Mesendoderm (in vitro differentiated cells): ENCODE data around the gene CDCP2.

Experiments used
- DNase-seq: peaks from one replicate; pipeline ENCODE4 v3.0.0; 2013
- H2AK5ac ChIP-seq: 2 replicates; pipeline ENCODE4 v1.6.1; 2013; ENCODE audit warnings: low read length, inconsistent platforms
- H2BK120ac ChIP-seq: 2 replicates; pipeline ENCODE4 v1.6.1; 2013; ENCODE audit warnings: low read depth, mild to moderate bottlenecking, low read length, moderate library complexity, mixed read lengths
- H2BK15ac ChIP-seq: replicated peaks from 2 replicates; pipeline ENCODE4 v1.6.1; 2013; ENCODE audit warnings: low read depth, mild to moderate bottlenecking, moderate library complexity
- H2BK5ac ChIP-seq: 2 replicates; pipeline ENCODE4 v1.6.1; 2013; ENCODE audit warnings: low read length, inconsistent platforms
- H3K18ac ChIP-seq: 2 replicates; pipeline ENCODE4 v1.6.1; 2013; ENCODE audit warnings: mild to moderate bottlenecking, low read length, mixed read lengths
- H3K23ac ChIP-seq: one replicate; pipeline ENCODE4 v1.6.1; 2013; ENCODE audit warnings: low read length
- H3K27ac ChIP-seq: 2 replicates; pipeline ENCODE4 v1.5.1; 2013; ENCODE audit warnings: low read depth, mild to moderate bottlenecking, inconsistent platforms, low read length, moderate library complexity
- H3K27me3 ChIP-seq: 2 replicates; pipeline ENCODE4 v1.6.1; 2013; ENCODE audit warnings: low read length, control low read depth, mild to moderate bottlenecking, inconsistent platforms; ENCODE audit not compliant: insufficient read depth, poor library complexity
- H3K36me3 ChIP-seq: 2 replicates; pipeline ENCODE4 v1.6.1; 2013; ENCODE audit warnings: low read length, inconsistent platforms; ENCODE audit not compliant: control insufficient read depth, insufficient read depth
- H3K4ac ChIP-seq: one replicate; pipeline ENCODE4 v1.6.1; 2013; ENCODE audit warnings: low read depth, mild to moderate bottlenecking, low read length, moderate library complexity
- H3K4me1 ChIP-seq: 2 replicates; pipeline ENCODE4 v1.6.1; 2013; ENCODE audit warnings: low read depth, low read length, inconsistent platforms; ENCODE audit not compliant: control insufficient read depth
- H3K4me2 ChIP-seq: 2 replicates; pipeline ENCODE4 v1.6.1; 2013; ENCODE audit warnings: low read length
- H3K4me3 ChIP-seq: 2 replicates; pipeline ENCODE4 v1.5.1; 2013; ENCODE audit warnings: mild to moderate bottlenecking, low read length
- H3K56ac ChIP-seq: one replicate; pipeline ENCODE4 v1.6.1; 2013; ENCODE audit warnings: low read length
- H3K79me1 ChIP-seq: 2 replicates; pipeline ENCODE4 v1.6.1; 2013; ENCODE audit warnings: low read length, inconsistent platforms
- H3K79me2 ChIP-seq: 2 replicates; pipeline ENCODE4 v1.6.1; 2013; ENCODE audit warnings: mild to moderate bottlenecking, low read length; ENCODE audit not compliant: control insufficient read depth, insufficient read depth
- H3K9ac ChIP-seq: 2 replicates; pipeline ENCODE4 v1.6.1; 2013; ENCODE audit warnings: low read length, inconsistent platforms
- H4K5ac ChIP-seq: one replicate; pipeline ENCODE4 v1.6.1; 2013; ENCODE audit warnings: low read length
- H4K8ac ChIP-seq: one replicate; pipeline ENCODE4 v1.6.1; 2013; ENCODE audit warnings: low read depth, mild to moderate bottlenecking, control low read depth, low read length, moderate library complexity
- WGBS: extraction: QIAGEN DNeasy Blood & Tissue Kit; methylation state at CpG from one replicate; pipeline ENCODE4 v1.1.7; 2013; ENCODE audit warnings: low lambda C conversion rate, missing lambda C conversion rate; ENCODE audit not compliant: insufficient coverage; ENCODE audit errors: extremely low coverage; 5-methylcytosine and 5-hydroxymethylcytosine counted together

CDCP2 gene

GRCh38 chr1:54172614-54173599 is 20.1 kb upstream of the CDCP2 start:
- no peak overlapping the region for H3K56ac ChIP-seq
- no peaks in the 10 kb centered on the region for H3K4me1 ChIP-seq
- no peak overlapping the region for H2BK5ac ChIP-seq
- H3K79me2 ChIP-seq, result no peaks in the 10 kb centered on the region
- no peak overlapping the region for H3K23ac ChIP-seq
- no peak overlapping the region for H2AK5ac ChIP-seq
- no CpG with 5 or more reads among the region's 10 CpGs for WGBS
- H2BK120ac ChIP-seq, result no peak overlapping the region
- no peak overlapping the region for H4K8ac ChIP-seq
- no peak overlapping the region for H2BK15ac ChIP-seq
- no peak for DNase-seq
- H3K27ac ChIP-seq, result no peak overlapping the region
- H3K36me3 ChIP-seq, result no peaks in the 10 kb centered on the region
- H4K5ac ChIP-seq, result no peak overlapping the region
- no peak overlapping the region for H3K9ac ChIP-seq
- H3K79me1 ChIP-seq, result no peaks in the 10 kb centered on the region
- no peaks in the 10 kb centered on the region for H3K27me3 ChIP-seq
- H3K4me2 ChIP-seq, result no peak overlapping the region
- no peak overlapping the region for H3K4me3 ChIP-seq
- H3K18ac ChIP-seq, result no peak overlapping the region
- no peak overlapping the region for H3K4ac ChIP-seq

GRCh38 chr1:54171606-54172005 is 18.8 kb upstream of the CDCP2 start:
- no peak for DNase-seq
- Histone ChIP-seq H3K56ac (no peak overlapping the region), H3K27me3 (no peaks in the 10 kb centered on the region), H2BK120ac (no peak overlapping the region), H3K4me1 (no peaks in the 10 kb centered on the region), H2AK5ac (no peak overlapping the region), H3K4me3 (no peak overlapping the region), H2BK15ac (no peak overlapping the region), H3K36me3 (no peaks in the 10 kb centered on the region), H3K79me2 (no peaks in the 10 kb centered on the region), H3K4me2 (no peak overlapping the region), H3K79me1 (no peaks in the 10 kb centered on the region), H2BK5ac (no peak overlapping the region), H3K9ac (no peak overlapping the region), H4K5ac (no peak overlapping the region), H3K27ac (no peak overlapping the region), H3K18ac (no peak overlapping the region), H4K8ac (no peak overlapping the region), H3K23ac (no peak overlapping the region), H3K4ac (no peak overlapping the region)
- no CpG with 5 or more reads among the region's 8 CpGs for WGBS

- Histone ChIP-seq H2BK15ac (no peak overlapping the region), H3K79me1 (no peaks in the 10 kb centered on the region), H4K8ac (no peak overlapping the region), H4K5ac (no peak overlapping the region), H3K4me2 (no peak overlapping the region), H3K4ac (no peak overlapping the region), H3K23ac (no peak overlapping the region), H3K56ac (no peak overlapping the region), H2BK5ac (no peak overlapping the region), H2AK5ac (no peak overlapping the region), H3K79me2 (no peaks in the 10 kb centered on the region), H3K4me3 (no peak overlapping the region), H3K36me3 (no peaks in the 10 kb centered on the region), H3K9ac (no peak overlapping the region), H3K4me1 (no peaks in the 10 kb centered on the region), H3K27me3 (no peaks in the 10 kb centered on the region), H3K27ac (no peak overlapping the region), H2BK120ac (no peak overlapping the region), H3K18ac (no peak overlapping the region)
- WGBS, result no CpG with 5 or more reads among the region's 8 CpGs
- no peak for DNase-seq
These were observed 18.2 kb upstream of the CDCP2 start for GRCh38 chr1:54171016-54171415.

- no peak overlapping the region for H3K9ac ChIP-seq
- no peaks in the 10 kb centered on the region for H3K36me3 ChIP-seq
- H3K27me3 ChIP-seq, result no peaks in the 10 kb centered on the region
- no peak for DNase-seq
- no peak overlapping the region for H2BK120ac ChIP-seq
- no peak overlapping the region for H4K5ac ChIP-seq
- H3K4ac ChIP-seq, result no peak overlapping the region
- no CpG with 5 or more reads among the region's 3 CpGs for WGBS
- H3K4me1 ChIP-seq, result no peaks in the 10 kb centered on the region
- no peak overlapping the region for H3K56ac ChIP-seq
- H4K8ac ChIP-seq, result no peak overlapping the region
- no peak overlapping the region for H3K23ac ChIP-seq
- H2AK5ac ChIP-seq, result no peak overlapping the region
- no peak overlapping the region for H3K4me2 ChIP-seq
- no peak overlapping the region for H2BK15ac ChIP-seq
- no peaks in the 10 kb centered on the region for H3K79me1 ChIP-seq
- no peak overlapping the region for H3K4me3 ChIP-seq
- H3K79me2 ChIP-seq, result no peaks in the 10 kb centered on the region
- no peak overlapping the region for H2BK5ac ChIP-seq
- no peak overlapping the region for H3K27ac ChIP-seq
- no peak overlapping the region for H3K18ac ChIP-seq
These were observed 16.3 kb upstream of the CDCP2 start for GRCh38 chr1:54169068-54169467.

GRCh38 chr1:54168206-54168965 is 15.6 kb upstream of the CDCP2 start:
- no peak overlapping the region for H3K4me3 ChIP-seq
- WGBS, result no CpG with 5 or more reads among the region's 8 CpGs
- H3K27ac ChIP-seq, result no peak overlapping the region
- no peaks in the 10 kb centered on the region for H3K79me1 ChIP-seq
- DNase-seq, result no peak
- H3K23ac ChIP-seq, result no peak overlapping the region
- no peak overlapping the region for H2BK15ac ChIP-seq
- H3K4me2 ChIP-seq, result no peak overlapping the region
- H3K56ac ChIP-seq, result no peak overlapping the region
- no peaks in the 10 kb centered on the region for H3K79me2 ChIP-seq
- H2BK120ac ChIP-seq, result no peak overlapping the region
- no peak overlapping the region for H4K5ac ChIP-seq
- H2AK5ac ChIP-seq, result no peak overlapping the region
- H3K9ac ChIP-seq, result no peak overlapping the region
- no peaks in the 10 kb centered on the region for H3K27me3 ChIP-seq
- no peak overlapping the region for H3K18ac ChIP-seq
- H3K4me1 ChIP-seq, result no peaks in the 10 kb centered on the region
- no peak overlapping the region for H4K8ac ChIP-seq
- H3K4ac ChIP-seq, result no peak overlapping the region
- no peak overlapping the region for H2BK5ac ChIP-seq
- H3K36me3 ChIP-seq, result no peaks in the 10 kb centered on the region
